Measurements from ENCODE around the gene CFAP20DC.
"Not testable (repeated sequence)": the region's sequence is repeated elsewhere in the genome, so short reads cannot be mapped to it uniquely, and the experiment has no call there.

Gene CFAP20DC

DNA sequence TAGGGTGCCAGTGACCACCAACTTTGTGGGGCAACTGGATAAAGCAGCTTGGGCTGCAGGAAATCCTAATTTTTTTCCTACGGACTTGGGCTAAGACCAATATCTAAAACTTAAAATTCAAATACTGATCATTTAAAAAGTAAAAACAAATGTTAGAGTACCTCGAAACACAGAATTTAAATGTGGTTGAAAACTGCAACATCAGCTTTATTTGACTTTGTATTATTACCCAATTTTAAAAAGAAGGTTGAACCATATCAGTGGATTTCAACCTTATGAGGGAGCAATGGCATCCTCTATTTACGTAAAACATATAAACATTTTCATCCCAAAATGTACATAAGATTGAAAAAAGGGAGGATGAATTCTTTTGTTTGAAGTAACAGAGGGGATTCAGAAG lies 26.2 kb downstream of the CFAP20DC start:
- DNase-seq (ENCODE audit: low spot score): no peak
- no peak for FAIRE-seq

- DNase-seq (ENCODE audit: low spot score): no peak
- peak; percentile 13 for FAIRE-seq
These were observed 32.2 kb downstream of the CFAP20DC start for GRCh38 chr3:59017617-59017984.

DNA sequence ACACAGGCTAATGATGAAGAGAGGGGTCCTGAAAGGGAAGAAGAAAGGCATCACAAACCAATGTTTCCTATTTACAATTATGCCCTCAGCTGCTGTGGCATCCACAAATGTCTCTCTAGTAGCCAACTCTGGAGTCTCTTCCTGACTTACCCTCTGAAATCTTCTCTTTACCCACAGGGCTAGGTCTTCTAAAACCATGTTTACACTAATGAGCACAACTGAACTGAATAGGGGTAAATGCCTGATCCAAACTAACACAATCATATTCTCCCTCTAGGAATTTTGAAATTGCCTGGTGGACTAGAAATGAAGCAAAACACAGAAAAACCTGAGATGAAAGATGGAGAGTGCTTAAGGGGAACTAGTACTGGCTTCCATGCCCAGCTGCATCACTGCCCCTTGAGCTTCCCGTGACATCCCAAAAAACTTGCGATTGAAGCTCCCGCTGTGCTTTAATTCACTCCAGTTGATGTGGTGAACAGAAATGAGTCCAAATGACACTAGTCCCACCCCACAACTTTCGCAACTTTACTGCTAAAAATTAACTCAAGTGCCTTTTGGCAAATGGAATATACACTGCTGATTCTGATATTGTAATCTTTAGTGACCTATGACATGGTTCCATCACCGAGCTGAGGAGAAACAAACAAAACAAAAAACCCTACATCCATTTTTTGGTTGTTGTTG lies 32.8 kb downstream of the CFAP20DC start:
- no peak for FAIRE-seq

GRCh38 chr3:59013611-59014010 lies 36.2 kb downstream of the CFAP20DC start:
- FAIRE-seq: no peak

More for the DNA sequence above, 32.8 kb downstream of the CFAP20DC start:
- no peak for DNase-seq (ENCODE audit: low spot score)

GRCh38 chr3:59006634-59007517 lies 42.9 kb downstream of the CFAP20DC start:
- DNase-seq (ENCODE audit: low spot score) (no peak), FAIRE-seq (no peak)

More at GRCh38 chr3:59013611-59014010, 36.2 kb downstream of the CFAP20DC start:
- no peak for DNase-seq (ENCODE audit: low spot score)

- FAIRE-seq (no peak), DNase-seq (ENCODE audit: low spot score) (no peak)
These were observed 48.1 kb downstream of the CFAP20DC start for GRCh38 chr3:59001675-59002074.

- DNase-seq (ENCODE audit: low spot score) (no peak), FAIRE-seq (no peak)
These were observed 50.1 kb downstream of the CFAP20DC start for GRCh38 chr3:58999774-59000160.

GRCh38 chr3:58999134-58999773 lies 50.6 kb downstream of the CFAP20DC start:
- FAIRE-seq (no peak), DNase-seq (ENCODE audit: low spot score) (no peak)

DNA sequence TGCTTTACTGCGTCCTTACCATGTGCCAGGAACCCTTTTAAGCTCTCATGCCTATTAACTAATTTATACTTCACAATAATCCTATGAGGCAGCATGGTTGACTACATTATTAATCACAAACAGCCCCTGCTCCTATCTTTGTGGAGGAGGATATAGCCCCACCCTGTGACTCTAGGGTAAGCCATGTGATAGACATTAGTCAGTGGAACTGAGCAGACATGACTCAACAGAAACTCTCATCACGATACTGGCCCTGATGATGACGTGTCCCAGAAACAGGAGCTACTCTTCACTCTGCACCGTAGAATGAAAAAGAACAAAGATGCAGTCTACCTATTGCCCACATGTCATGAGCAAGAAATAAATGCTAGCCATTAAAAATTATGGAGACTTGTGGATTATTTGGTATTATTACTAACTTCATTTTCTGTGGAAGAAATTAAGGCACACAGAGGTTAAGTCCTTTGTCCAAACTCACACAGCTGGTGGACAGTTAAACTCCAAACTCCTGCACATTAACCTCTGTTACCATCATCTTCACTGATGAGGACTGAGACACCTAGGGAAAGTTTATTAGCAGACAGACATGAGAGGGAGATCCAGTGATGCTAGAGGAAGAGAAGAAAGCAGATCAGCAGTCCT lies 51.2 kb downstream of the CFAP20DC start:
- DNase-seq (ENCODE audit: low spot score): peak; percentile 81
- FAIRE-seq: peak; percentile 77

DNA sequence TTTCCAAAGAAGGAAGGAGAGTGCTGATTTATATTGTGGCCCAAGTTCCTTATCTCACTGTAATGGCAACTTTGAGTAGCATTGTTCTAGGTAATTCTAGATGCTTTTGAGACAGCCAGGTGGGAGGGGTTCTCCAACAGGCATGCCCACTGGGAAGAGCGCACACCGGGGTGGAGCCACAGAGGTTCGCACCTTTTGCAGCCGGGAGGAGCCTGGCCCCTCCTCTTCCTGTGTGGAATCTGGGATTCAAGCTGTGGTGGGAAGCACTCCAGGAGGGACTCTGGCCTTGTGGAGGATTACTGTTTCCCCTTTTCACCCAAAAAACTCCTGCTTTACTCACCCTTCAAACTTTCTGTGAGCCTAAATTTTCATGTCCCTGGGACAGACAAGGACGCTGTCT lies 53.1 kb downstream of the CFAP20DC start:
- no peak for DNase-seq (ENCODE audit: low spot score)
- no peak for FAIRE-seq

GRCh38 chr3:58994746-58995330 lies 55.0 kb downstream of the CFAP20DC start:
- DNase-seq (ENCODE audit: low spot score): peak; percentile 58
- no peak for FAIRE-seq

DNA sequence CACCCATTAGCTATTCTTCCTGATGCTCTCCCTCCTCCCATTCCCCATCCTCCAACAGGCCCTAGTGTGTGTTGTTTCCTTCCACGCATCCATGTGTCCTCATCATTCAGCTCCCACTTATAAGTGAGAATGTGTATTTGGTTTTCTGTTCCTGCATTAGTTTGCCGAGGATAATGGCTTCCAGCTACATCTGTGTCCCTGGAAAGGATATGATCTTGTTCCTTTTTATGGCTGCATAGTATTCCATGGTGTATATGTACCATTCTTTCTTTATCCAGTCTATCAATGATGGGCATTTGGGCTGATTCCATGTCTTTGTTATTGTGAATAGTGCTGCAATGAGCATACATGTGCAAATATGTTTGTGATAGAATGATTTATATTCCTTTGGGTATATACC lies 56.3 kb downstream of the CFAP20DC start:
- DNase-seq (ENCODE audit: low spot score): no peak
- FAIRE-seq: peak; percentile 42

- DNase-seq (ENCODE audit: low spot score) (no peak), FAIRE-seq (no peak)
These were observed 58.2 kb downstream of the CFAP20DC start for GRCh38 chr3:58991623-58992022.

DNA sequence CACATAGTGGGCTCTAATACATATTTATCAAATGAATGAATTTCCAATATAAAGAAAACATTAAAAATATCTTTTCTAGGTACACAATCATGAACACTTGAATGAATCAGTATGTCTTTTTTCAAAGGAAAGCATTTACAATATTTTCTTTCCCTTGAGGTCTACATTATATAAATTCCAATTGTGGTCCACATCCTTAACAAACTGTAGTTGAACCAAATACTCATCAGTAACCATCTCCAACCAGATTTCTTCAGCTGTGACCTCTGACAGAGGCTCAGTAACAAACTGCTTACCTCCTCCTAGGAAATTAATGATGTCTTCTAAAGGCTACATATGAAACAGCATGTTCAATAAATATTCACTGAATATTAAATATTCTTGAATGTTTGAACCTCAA lies 58.8 kb downstream of the CFAP20DC start:
- FAIRE-seq (no peak), DNase-seq (ENCODE audit: low spot score) (no peak)

DNA sequence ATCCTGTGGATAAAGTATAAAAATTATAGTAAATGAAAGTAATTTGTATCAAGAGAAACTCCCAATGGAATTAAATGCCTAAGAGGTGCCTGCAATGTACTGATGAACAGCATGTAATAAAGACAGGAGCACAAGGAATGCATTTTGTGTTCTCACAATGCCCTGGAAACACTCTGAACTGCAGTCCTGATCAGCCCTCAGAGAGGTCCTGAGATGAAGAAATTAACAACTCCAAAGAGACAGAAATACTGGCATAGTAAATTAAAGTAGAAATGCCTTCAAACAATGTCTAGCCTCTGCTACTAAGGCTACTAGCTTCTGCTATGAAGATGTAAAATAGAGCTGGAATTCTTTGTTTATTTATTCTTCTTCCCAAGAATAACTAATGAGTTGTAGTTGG lies 59.9 kb downstream of the CFAP20DC start:
- DNase-seq (ENCODE audit: low spot score) (no peak), FAIRE-seq (no peak)

- no peak for DNase-seq (ENCODE audit: low spot score)
- no peak for FAIRE-seq
These were observed 60.7 kb downstream of the CFAP20DC start for GRCh38 chr3:58989163-58989562.

DNA sequence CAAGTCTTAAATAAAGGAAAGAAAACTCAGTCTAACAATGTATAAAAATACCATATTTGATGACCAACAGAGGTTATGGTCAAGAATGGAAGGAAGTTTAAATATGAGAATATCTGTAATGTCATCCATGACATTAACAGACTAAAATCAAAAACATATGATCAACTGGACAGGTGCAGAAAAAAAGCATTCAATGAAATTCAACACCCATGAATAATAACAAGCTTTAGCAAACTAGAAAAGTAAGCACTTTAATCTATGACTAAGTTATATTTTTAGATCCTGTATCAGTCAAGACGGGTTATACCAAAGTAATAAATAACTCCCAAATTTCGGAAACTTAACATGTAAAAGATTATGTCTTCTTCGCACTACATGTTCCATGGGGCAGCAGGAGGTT lies 61.8 kb downstream of the CFAP20DC start:
- no peak for DNase-seq (ENCODE audit: low spot score)
- no peak for FAIRE-seq

DNA sequence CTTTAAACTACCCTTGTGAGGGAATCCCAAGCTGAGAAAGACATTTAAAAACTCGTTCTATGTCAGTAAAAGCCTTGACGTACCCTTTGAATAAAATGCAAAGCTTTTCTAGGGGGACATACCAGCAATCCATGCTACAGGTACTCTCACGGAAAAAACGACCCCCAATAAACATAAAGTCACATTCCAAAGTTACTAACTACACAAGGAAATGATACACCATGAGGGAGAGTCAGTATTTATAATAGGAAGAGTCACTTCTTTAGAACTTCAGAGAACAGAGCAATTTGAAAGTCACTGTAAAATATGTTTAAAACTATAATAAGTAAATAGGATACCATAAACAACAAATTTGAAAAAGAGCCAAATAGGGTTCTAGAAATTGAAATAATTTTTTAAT lies 63.2 kb downstream of the CFAP20DC start:
- DNase-seq (ENCODE audit: low spot score) (no peak), FAIRE-seq (no peak)

- DNase-seq (ENCODE audit: low spot score): no peak
- FAIRE-seq: no peak
These were observed 70.0 kb downstream of the CFAP20DC start for GRCh38 chr3:58979840-58980239.

GRCh38 chr3:58973796-58974195 lies 76.0 kb downstream of the CFAP20DC start:
- FAIRE-seq (no peak), DNase-seq (ENCODE audit: low spot score) (no peak)

- DNase-seq (ENCODE audit: low spot score); FAIRE-seq: not testable (repeated sequence)
These were observed 82.0 kb downstream of the CFAP20DC start for GRCh38 chr3:58967866-58968265.

Measured in urothelium cell line (cell line).